ENCODE results near the gene ZEB2. TPM values are rescaled to one million over a fixed set of nuclear protein-coding genes. Genes with fewer than 3 reads are reported as not detected.

ZEB2 gene
- total RNA-seq, 2 experiments from 2014 or later, result 4.0 to 16.9 TPM

DNA sequence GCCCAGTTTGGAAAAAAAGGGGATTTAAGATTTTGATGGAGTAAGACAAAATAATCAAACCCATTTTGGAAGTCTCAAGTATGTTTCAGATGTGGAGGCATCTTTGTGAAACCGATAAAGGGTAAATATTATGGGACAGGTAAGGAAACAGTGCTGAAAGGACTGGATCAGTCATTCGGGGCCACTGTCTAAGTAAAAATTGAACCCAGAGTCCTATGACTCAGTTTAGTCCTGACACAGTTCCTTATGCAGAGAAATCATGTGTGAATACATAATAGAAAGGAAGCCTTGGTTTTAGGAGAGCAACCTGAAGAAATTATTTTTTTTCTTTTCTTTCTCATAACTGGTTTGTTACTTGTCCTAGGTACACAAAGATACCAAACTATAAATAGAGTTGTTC, 15.4 kb upstream of the ZEB2 start:
- H3K9me3 ChIP-seq (ENCODE audit: low read length), result no peaks in the 10 kb centered on the region
- intact Hi-C loops (cut with micrococcal nuclease; ENCODE audit: unreplicated experiment), result no loop called here
- no peak for DNase-seq (ENCODE audit: low spot score)
- no peaks in the 10 kb centered on the region for H3K9me2 ChIP-seq (ENCODE audit: insufficient read depth, low read length)
- no peaks in the 10 kb centered on the region for H4K20me1 ChIP-seq (ENCODE audit: insufficient read depth, low read length)
- ChIA-PET POLR2A (no interaction called here), CTCF (ENCODE audit: unreplicated experiment) (no interaction called here)
- BruUV-seq (replicated peaks), result no TSS peak
- H3K4me3 ChIP-seq (ENCODE audit: low read depth, low read length, poor library complexity, severe bottlenecking), result no peak overlapping the region
- H3K4me1 ChIP-seq (ENCODE audit: insufficient read depth, low read length, poor library complexity, severe bottlenecking), result no peaks in the 10 kb centered on the region
- TF ChIP-seq, protein P1, sequence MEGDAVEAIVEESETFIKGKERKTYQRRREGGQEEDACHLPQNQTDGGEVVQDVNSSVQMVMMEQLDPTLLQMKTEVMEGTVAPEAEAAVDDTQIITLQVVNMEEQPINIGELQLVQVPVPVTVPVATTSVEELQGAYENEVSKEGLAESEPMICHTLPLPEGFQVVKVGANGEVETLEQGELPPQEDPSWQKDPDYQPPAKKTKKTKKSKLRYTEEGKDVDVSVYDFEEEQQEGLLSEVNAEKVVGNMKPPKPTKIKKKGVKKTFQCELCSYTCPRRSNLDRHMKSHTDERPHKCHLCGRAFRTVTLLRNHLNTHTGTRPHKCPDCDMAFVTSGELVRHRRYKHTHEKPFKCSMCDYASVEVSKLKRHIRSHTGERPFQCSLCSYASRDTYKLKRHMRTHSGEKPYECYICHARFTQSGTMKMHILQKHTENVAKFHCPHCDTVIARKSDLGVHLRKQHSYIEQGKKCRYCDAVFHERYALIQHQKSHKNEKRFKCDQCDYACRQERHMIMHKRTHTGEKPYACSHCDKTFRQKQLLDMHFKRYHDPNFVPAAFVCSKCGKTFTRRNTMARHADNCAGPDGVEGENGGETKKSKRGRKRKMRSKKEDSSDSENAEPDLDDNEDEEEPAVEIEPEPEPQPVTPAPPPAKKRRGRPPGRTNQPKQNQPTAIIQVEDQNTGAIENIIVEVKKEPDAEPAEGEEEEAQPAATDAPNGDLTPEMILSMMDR (conservative IDR thresholded peaks at IDR 0.05; ENCODE audit: low read length), result no peak
- H3K27ac ChIP-seq (ENCODE audit: low read depth, low read length, poor library complexity, severe bottlenecking), result no peak overlapping the region
- no peaks in the 10 kb centered on the region for H3K79me2 ChIP-seq (ENCODE audit: insufficient read depth, low read depth, low read length)
- H3K36me3 ChIP-seq (ENCODE audit: insufficient read depth, low read length), result no peaks in the 10 kb centered on the region
- no peak overlapping the region for H2AFZ ChIP-seq (ENCODE audit: low read length)
- H3K4me2 ChIP-seq (ENCODE audit: low read length), result no peak overlapping the region

DNA sequence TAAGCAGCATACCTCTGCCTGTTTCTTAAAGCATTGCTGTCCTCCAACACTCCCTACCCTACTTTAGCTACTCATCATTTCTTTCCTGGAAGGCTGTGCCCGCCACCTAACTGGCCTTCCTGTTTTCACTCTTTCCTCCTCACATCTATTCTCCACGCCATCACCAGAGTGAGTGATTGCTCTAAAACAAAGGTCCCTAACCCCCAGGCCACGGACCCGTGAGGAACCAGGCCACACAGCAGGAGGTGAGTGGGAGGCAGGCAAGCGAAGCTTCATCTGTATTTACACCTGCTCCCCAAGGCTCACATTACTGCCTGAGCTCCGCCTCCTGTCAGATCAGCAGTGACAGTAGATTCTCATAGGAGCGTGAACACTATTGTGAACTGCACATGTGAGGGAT, 13.3 kb upstream of the ZEB2 start:
- POLR2A ChIA-PET, result interaction anchor here (1.3 kb wide), 1 partner anchor 12 kb away, joined by 5 read pairs; no protein-coding TSS in a partner anchor
- Histone ChIP-seq H3K79me2 (ENCODE audit: insufficient read depth, low read depth, low read length) (no peaks in the 10 kb centered on the region), H3K36me3 (ENCODE audit: insufficient read depth, low read length) (no peaks in the 10 kb centered on the region), H3K9me3 (ENCODE audit: low read length) (no peaks in the 10 kb centered on the region), H4K20me1 (ENCODE audit: insufficient read depth, low read length) (no peaks in the 10 kb centered on the region), H3K4me2 (ENCODE audit: low read length) (no peak overlapping the region), H3K9me2 (ENCODE audit: insufficient read depth, low read length) (no peaks in the 10 kb centered on the region), H3K4me1 (ENCODE audit: insufficient read depth, low read length, poor library complexity, severe bottlenecking) (no peaks in the 10 kb centered on the region), H2AFZ (ENCODE audit: low read length) (no peak overlapping the region), H3K27ac (ENCODE audit: low read depth, low read length, poor library complexity, severe bottlenecking) (no peak overlapping the region), H3K4me3 (ENCODE audit: low read depth, low read length, poor library complexity, severe bottlenecking) (no peak overlapping the region)
- DNase-seq (ENCODE audit: low spot score), result no peak
- TF ChIP-seq, protein P1 (conservative IDR thresholded peaks at IDR 0.05; ENCODE audit: low read length), result no peak
- TF ChIP-seq EZH2phosphoT487 (IDR thresholded peaks at IDR 0.05; ENCODE audit: borderline replicate concordance, low read depth, low read length), result no peak
- BruUV-seq (replicated peaks), result no TSS peak
- CTCF ChIA-PET (ENCODE audit: unreplicated experiment), result no interaction called here
- intact Hi-C loops (cut with micrococcal nuclease; ENCODE audit: unreplicated experiment), result no loop called here

DNA sequence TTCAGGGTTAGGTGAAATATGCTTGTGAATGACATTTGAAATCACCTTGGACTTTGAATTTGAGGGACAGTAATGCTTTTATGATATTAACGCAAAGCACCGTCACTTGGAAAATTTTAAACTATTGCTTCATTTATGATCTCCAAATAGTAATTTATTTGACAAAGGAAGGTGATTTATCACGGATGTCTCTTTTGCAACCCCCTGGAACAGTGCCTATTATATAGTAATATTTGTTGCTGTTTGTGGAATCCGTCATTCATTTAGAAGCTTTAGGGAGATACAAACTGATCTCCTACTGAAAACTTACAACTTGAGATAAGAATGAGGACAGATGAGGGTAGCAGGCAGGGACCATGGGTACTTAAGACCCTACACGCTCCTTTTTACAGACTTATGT, 10.7 kb upstream of the ZEB2 start:
- no peak overlapping the region for H3K27ac ChIP-seq (ENCODE audit: low read depth, low read length, poor library complexity, severe bottlenecking)
- H3K4me2 ChIP-seq (ENCODE audit: low read length), result no peak overlapping the region
- POLR2A ChIA-PET, result interaction anchor here (1.2 to 1.7 kb wide), 2 partner anchors 31 to 42 kb away, joined by 4 read pairs; no protein-coding TSS in a partner anchor
- H3K4me3 ChIP-seq (ENCODE audit: low read depth, low read length, poor library complexity, severe bottlenecking), result no peak overlapping the region
- no peaks in the 10 kb centered on the region for H4K20me1 ChIP-seq (ENCODE audit: insufficient read depth, low read length)
- intact Hi-C loops (cut with micrococcal nuclease; ENCODE audit: unreplicated experiment), result no loop called here
- TF ChIP-seq EZH2phosphoT487 (IDR thresholded peaks at IDR 0.05; ENCODE audit: borderline replicate concordance, low read depth, low read length), result no peak
- TF ChIP-seq, protein P1 (conservative IDR thresholded peaks at IDR 0.05; ENCODE audit: low read length), result no peak
- H3K9me2 ChIP-seq (ENCODE audit: insufficient read depth, low read length), result no peaks in the 10 kb centered on the region
- no peak for DNase-seq (ENCODE audit: low spot score)
- H3K4me1 ChIP-seq (ENCODE audit: insufficient read depth, low read length, poor library complexity, severe bottlenecking), result peaks cover 8% of the 10 kb centered on the region
- CTCF ChIA-PET (ENCODE audit: unreplicated experiment), result no interaction called here
- no peaks in the 10 kb centered on the region for H3K79me2 ChIP-seq (ENCODE audit: insufficient read depth, low read depth, low read length)
- H3K36me3 ChIP-seq (ENCODE audit: insufficient read depth, low read length), result no peaks in the 10 kb centered on the region
- BruUV-seq (replicated peaks), result no TSS peak
- no peak overlapping the region for H2AFZ ChIP-seq (ENCODE audit: low read length)
- H3K9me3 ChIP-seq (ENCODE audit: low read length), result no peaks in the 10 kb centered on the region

Data from OCI-LY7 (cell line).